Common myeloid progenitor, CD34-positive (primary cell): ENCODE measurements around the gene TTL.
"Not testable (repeated sequence)": the region's sequence is repeated elsewhere in the genome, so short reads cannot be mapped to it uniquely, and the experiment has no call there.

Experiments
- CTCF ChIA-PET: fragments of 350-600 bp; sonication (Branson Sonifier 250); formaldehyde crosslinking; loops from one replicate; lab custom pipeline; 2021; ENCODE audit warnings: antibody characterized with exemption; lab: Charles Lee
- POLR2A ChIA-PET: fragments of 350-600 bp; sonication (Branson Sonifier 250); formaldehyde crosslinking; loops from one replicate; lab custom pipeline; 2021; ENCODE audit warnings: antibody characterized with exemption; lab: Charles Lee
- DNase-seq, 3 donors: peaks; one replicate each; pipeline versions ENCODE4 v3.0.0 to v3.0.0-alpha.2; 2013
- H3K27ac ChIP-seq, 2 experiments: 1 replicate in 1 of 2; 2 replicates in 1 of 2; pipeline ENCODE4 v1.7.0; 2013; ENCODE audit warnings: inconsistent platforms in 2 of 2, low read length in 2 of 2, mild to moderate bottlenecking in 2 of 2, low read depth in 1 of 2, moderate library complexity in 1 of 2; ENCODE audit not compliant: severe bottlenecking in 2 of 2, insufficient read depth in 1 of 2, poor library complexity in 1 of 2
- H3K27me3 ChIP-seq, 5 experiments: replicated peaks in 2 of 5; 1 replicate in 3 of 5; 2 replicates in 2 of 5; pipeline versions ENCODE4 v1.6.1 to v1.7.0; 2013; ENCODE audit warnings: low read length in 4 of 5, mild to moderate bottlenecking in 2 of 5, moderate library complexity in 2 of 5, inconsistent platforms in 1 of 5; ENCODE audit not compliant: insufficient read depth in 5 of 5, control insufficient read depth in 4 of 5
- H3K36me3 ChIP-seq, 4 experiments: 1 replicate in 2 of 4; 2 replicates in 2 of 4; pipeline versions ENCODE4 v1.6.1 to v1.7.0; 2013; ENCODE audit warnings: low read length in 3 of 4, control low read depth in 1 of 4, mild to moderate bottlenecking in 1 of 4; ENCODE audit not compliant: control insufficient read depth in 4 of 4, insufficient read depth in 4 of 4
- H3K4me1 ChIP-seq, 4 experiments: 1 replicate in 3 of 4; 2 replicates in 1 of 4; pipeline versions ENCODE4 v1.6.1 to v1.7.1; 2013; ENCODE audit warnings: low read length in 3 of 4, mild to moderate bottlenecking in 3 of 4, control low read depth in 1 of 4, inconsistent platforms in 1 of 4, moderate library complexity in 1 of 4; ENCODE audit not compliant: control insufficient read depth in 4 of 4, insufficient read depth in 4 of 4; ENCODE audit errors: control extremely low read depth in 1 of 4
- H3K4me3 ChIP-seq, 7 experiments: 1 replicate in 4 of 7; 2 replicates in 3 of 7; pipeline versions ENCODE4 v1.5.1 to v1.7.0; 2013; ENCODE audit warnings: mild to moderate bottlenecking in 7 of 7, low read length in 6 of 7, moderate library complexity in 6 of 7, inconsistent platforms in 2 of 7, low read depth in 2 of 7, control low read depth in 1 of 7; ENCODE audit not compliant: insufficient read depth in 4 of 7, control insufficient read depth in 1 of 7; ENCODE audit errors: extremely low read depth in 1 of 7
- H3K9me3 ChIP-seq, 5 experiments: 1 replicate in 4 of 5; 2 replicates in 1 of 5; pipeline versions ENCODE4 v1.6.1 to v1.7.1; 2013; ENCODE audit warnings: low read length in 4 of 5, mild to moderate bottlenecking in 2 of 5, inconsistent platforms in 1 of 5, low read depth in 1 of 5, moderate library complexity in 1 of 5; ENCODE audit not compliant: control insufficient read depth in 4 of 5, insufficient read depth in 2 of 5; ENCODE audit errors: control extremely low read depth in 1 of 5
- WGBS: methylation state at CpG from one replicate; pipeline ENCODE4 v1.1.5; 2013; ENCODE audit not compliant: insufficient coverage; 5-methylcytosine and 5-hydroxymethylcytosine counted together

The TTL gene

GRCh38 chr2:112435716-112436431 is 46.1 kb upstream of the TTL start:
- H3K27me3 ChIP-seq, DNase-seq, H3K4me1 ChIP-seq, H3K36me3 ChIP-seq, H3K27ac ChIP-seq, H3K4me3 ChIP-seq, H3K9me3 ChIP-seq, CTCF ChIA-PET, POLR2A ChIA-PET: not testable (repeated sequence)
- 99% methylated on average over 10 of the region's 18 CpGs for WGBS

- H3K9me3 ChIP-seq, H3K4me1 ChIP-seq, H3K36me3 ChIP-seq, H3K27me3 ChIP-seq, CTCF ChIA-PET, DNase-seq, H3K4me3 ChIP-seq, POLR2A ChIA-PET, H3K27ac ChIP-seq: not testable (repeated sequence)
- WGBS = 96% methylated on average over 3 of the region's 10 CpGs
Observed at GRCh38 chr2:112436993-112437392, 45.0 kb upstream of the TTL start.

GRCh38 chr2:112437405-112437831 is 44.5 kb upstream of the TTL start:
- H3K9me3 ChIP-seq, H3K27me3 ChIP-seq, DNase-seq, H3K27ac ChIP-seq, H3K4me3 ChIP-seq, H3K36me3 ChIP-seq, POLR2A ChIA-PET, CTCF ChIA-PET, H3K4me1 ChIP-seq: not testable (repeated sequence)
- 92% methylated on average over 10 of the region's 16 CpGs for WGBS

GRCh38 chr2:112438603-112439261 is 43.2 kb upstream of the TTL start:
- H3K27me3 ChIP-seq, H3K9me3 ChIP-seq, H3K4me1 ChIP-seq, H3K27ac ChIP-seq, H3K4me3 ChIP-seq, POLR2A ChIA-PET, H3K36me3 ChIP-seq, DNase-seq: not testable (repeated sequence)
- WGBS = no CpG with 5 or more reads among the region's 6 CpGs
- CTCF ChIA-PET = interaction anchor here (1.1 kb wide), 1 partner anchor 317 kb away, joined by 4 read pairs; no protein-coding TSS in a partner anchor

- CTCF ChIA-PET, DNase-seq: not testable (repeated sequence)
Observed at GRCh38 chr2:112444256-112444655, 37.7 kb upstream of the TTL start.

GRCh38 chr2:112449854-112450253 is 32.1 kb upstream of the TTL start:
- CTCF ChIA-PET = no interaction called here

More at GRCh38 chr2:112444256-112444655, 37.7 kb upstream of the TTL start:
- H3K27me3 ChIP-seq, H3K4me3 ChIP-seq, H3K4me1 ChIP-seq, H3K9me3 ChIP-seq, H3K27ac ChIP-seq, POLR2A ChIA-PET, H3K36me3 ChIP-seq: not testable (repeated sequence)
- no CpG with 5 or more reads among the region's 1 CpG for WGBS

GRCh38 chr2:112451317-112451716 is 30.6 kb upstream of the TTL start:
- no peak overlapping the region for H3K27ac ChIP-seq
- H3K4me3 ChIP-seq = no peak overlapping the region
- H3K9me3 ChIP-seq = peaks cover 0 to 6% (median 2%) of the 10 kb centered on the region in 5 experiments
- CTCF ChIA-PET = interaction anchor here (0.7 kb wide), 1 partner anchor 10 kb away, joined by 3 read pairs; no protein-coding TSS in a partner anchor
- WGBS = 100% methylated on average over 1 of the region's 1 CpG
- no peak for DNase-seq
- no peaks in the 10 kb centered on the region for H3K27me3 ChIP-seq
- POLR2A ChIA-PET = no interaction called here
- no peaks in the 10 kb centered on the region for H3K36me3 ChIP-seq
- no peaks in the 10 kb centered on the region for H3K4me1 ChIP-seq

More at GRCh38 chr2:112449854-112450253, 32.1 kb upstream of the TTL start:
- no peak for DNase-seq
- WGBS = 100% methylated on average over 3 of the region's 4 CpGs
- Histone ChIP-seq H3K27ac (no peak overlapping the region), H3K4me1 (no peaks in the 10 kb centered on the region), H3K4me3 (no peak overlapping the region), H3K9me3 (peaks cover 0 to 6% (median 2%) of the 10 kb centered on the region in 5 experiments), H3K36me3 (no peaks in the 10 kb centered on the region), H3K27me3 (no peaks in the 10 kb centered on the region)
- POLR2A ChIA-PET = no interaction called here
